GM12892 (cell line): Measurements from ENCODE around the gene MARCHF10. TPM values are rescaled to one million over a fixed set of nuclear protein-coding genes. Genes with fewer than 3 reads are reported as not detected.
"Not testable (repeated sequence)": the region's sequence is repeated elsewhere in the genome, so short reads cannot be mapped to it uniquely, and the experiment has no call there.

ENCODE experiments used
- DNase-seq: peaks from one replicate; pipeline ENCODE4 v3.0.0; 2011; ENCODE audit not compliant: insufficient read length
- FAIRE-seq: peaks from 2 replicates; lab custom pipeline; 2011; peaks lifted over from hg19 to GRCh38; lab: Jason Lieb, UNC
- POLR2A ChIP-seq: IDR thresholded peaks from 2 replicates; pipeline ENCODE4 v1.6.1; 2011; ENCODE audit warnings: low read depth, low read length, control low read depth
- POLR2AphosphoS5 ChIP-seq: IDR thresholded peaks from 2 replicates; pipeline ENCODE4 v1.6.1; 2011; ENCODE audit warnings: low read depth, low read length, control low read depth
- TAF1 ChIP-seq: IDR thresholded peaks from 2 replicates; pipeline ENCODE4 v1.6.1; 2011; ENCODE audit warnings: low read depth, mild to moderate bottlenecking, control low read depth, low read length, borderline replicate concordance
- polyA plus RNA-seq: library from polyadenylated mRNA; unstranded; fragments of >200 nt; gene quantifications from one replicate; pipeline ENCODE4 v1.2.1, GENCODE V29; 2012; ENCODE audit warnings: missing spikeins, inconsistent platforms; ENCODE audit not compliant: missing spikeins

Gene MARCHF10
- not detected for polyA plus RNA-seq

GRCh38 chr17:62807812-62808575 lies at the start of gene MARCHF10:
Gene MARCHF10 (minus strand): TSS chr17:62808314. CDS start chr17:62801735, 6,579 bp downstream.
- TF ChIP-seq TAF1, result no peak
- TF ChIP-seq POLR2A, result no peak
- TF ChIP-seq POLR2AphosphoS5, result no peak
- FAIRE-seq (no peak), DNase-seq (peak; percentile 41)

- DNase-seq, result no peak
- TF ChIP-seq POLR2A (no peak), POLR2AphosphoS5 (no peak), TAF1 (no peak)
- FAIRE-seq, result no peak
These were observed 49.4 kb upstream of the MARCHF10 start for GRCh38 chr17:62857526-62857925.

GRCh38 chr17:62856594-62856993 lies 48.5 kb upstream of the MARCHF10 start:
- TF ChIP-seq TAF1, result no peak
- no peak for TF ChIP-seq POLR2AphosphoS5
- no peak for TF ChIP-seq POLR2A
- FAIRE-seq, result no peak

GRCh38 chr17:62855156-62855555 lies 47.0 kb upstream of the MARCHF10 start:
- FAIRE-seq, result no peak
- TF ChIP-seq POLR2AphosphoS5 (no peak), POLR2A (no peak), TAF1 (no peak)
- no peak for DNase-seq

More at GRCh38 chr17:62856594-62856993, 48.5 kb upstream of the MARCHF10 start:
- no peak for DNase-seq

- no peak for FAIRE-seq
- no peak for DNase-seq
These were observed 46.1 kb upstream of the MARCHF10 start for GRCh38 chr17:62854098-62854680.

GRCh38 chr17:62852195-62852594 lies 44.1 kb upstream of the MARCHF10 start:
- FAIRE-seq (no peak), DNase-seq (no peak)
- TF ChIP-seq POLR2A (no peak), POLR2AphosphoS5 (no peak), TAF1 (no peak)

More at GRCh38 chr17:62854098-62854680, 46.1 kb upstream of the MARCHF10 start:
- TF ChIP-seq TAF1 (no peak), POLR2A (no peak), POLR2AphosphoS5 (no peak)

GRCh38 chr17:62849591-62850415 lies 41.7 kb upstream of the MARCHF10 start:
- FAIRE-seq, DNase-seq: not testable (repeated sequence)

GRCh38 chr17:62848334-62848733 lies 40.2 kb upstream of the MARCHF10 start:
- TF ChIP-seq POLR2A, result no peak
- TF ChIP-seq TAF1, result no peak
- TF ChIP-seq POLR2AphosphoS5, result no peak
- FAIRE-seq (no peak), DNase-seq (no peak)

GRCh38 chr17:62847426-62847825 lies 39.3 kb upstream of the MARCHF10 start:
- no peak for FAIRE-seq
- TF ChIP-seq POLR2A, result no peak
- DNase-seq, result no peak

GRCh38 chr17:62840871-62841270 lies 32.8 kb upstream of the MARCHF10 start:
- FAIRE-seq (no peak), DNase-seq (no peak)
- TF ChIP-seq TAF1, result no peak
- no peak for TF ChIP-seq POLR2A
- no peak for TF ChIP-seq POLR2AphosphoS5

GRCh38 chr17:62833816-62834215 lies 25.7 kb upstream of the MARCHF10 start:
- FAIRE-seq, result not testable (repeated sequence)

More at GRCh38 chr17:62833816-62834215, 25.7 kb upstream of the MARCHF10 start:
- DNase-seq, result not testable (repeated sequence)
